ENCODE results near the gene PARP3. TPM values are rescaled to one million over a fixed set of nuclear protein-coding genes. Genes with fewer than 3 reads are reported as not detected.

PARP3 gene
- total and polyA plus RNA-seq, 10 donors: 8.2 to 34.2 (median 24.7) TPM

DNA sequence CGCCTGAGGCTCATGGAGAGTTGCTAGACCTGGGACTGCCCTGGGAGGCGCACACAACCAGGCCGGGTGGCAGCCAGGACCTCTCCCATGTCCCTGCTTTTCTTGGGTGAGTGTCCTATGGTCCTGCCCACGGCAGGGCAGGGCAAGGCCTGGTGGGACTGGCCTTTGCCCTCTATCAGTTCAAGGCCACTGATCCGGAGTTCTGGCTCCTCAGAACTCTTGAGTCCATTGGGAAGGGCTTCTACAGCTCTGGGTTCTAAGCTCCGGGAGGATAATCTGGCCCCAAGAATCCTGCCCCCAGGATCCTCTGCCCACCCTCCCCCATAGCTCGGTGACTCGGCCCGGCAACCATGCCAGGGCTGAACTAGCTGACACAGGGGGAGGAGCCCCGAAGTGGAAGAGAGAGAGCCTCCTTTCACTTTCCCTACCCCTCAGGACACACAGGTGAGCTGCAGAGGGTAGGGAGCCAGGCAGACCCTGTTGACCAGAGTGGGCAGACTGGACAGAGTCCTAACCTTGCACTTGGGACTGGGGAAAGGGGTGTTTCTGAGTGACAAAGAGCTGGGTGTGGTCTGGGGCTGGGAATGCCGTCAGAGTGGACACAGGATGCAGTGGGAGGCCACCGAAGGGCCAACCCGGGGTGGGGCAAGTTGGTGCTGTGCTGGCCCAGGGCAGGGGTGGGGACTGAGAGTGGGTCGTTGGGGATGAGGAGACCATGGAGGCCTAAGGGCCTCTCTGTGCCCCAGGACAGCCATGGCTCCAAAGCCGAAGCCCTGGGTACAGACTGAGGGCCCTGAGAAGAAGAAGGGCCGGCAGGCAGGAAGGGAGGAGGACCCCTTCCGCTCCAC is 664 bp downstream of the PARP3 start:
- TF ChIP-seq POLR2A (IDR thresholded peaks at IDR 0.05): no peak
- peak; percentile 52 to 64 (median 55) for TF ChIP-seq POLR2AphosphoS5 (IDR thresholded peaks at IDR 0.05)
- peak; percentile 89 for DNase-seq
- H3K27ac ChIP-seq: peak overlapping the region; percentile 82 to 94 (median 90)
- H3K27me3 ChIP-seq (replicated peaks in 1 of 7): no peaks in the 10 kb centered on the region
- intact Hi-C loops (cut with DNase I; ENCODE audit: low total_unique reads): loop anchor here (10.0 kb wide), 1 partner anchor 52 kb away; the partner anchor contains the start of gene RPL29
- peak overlapping the region; percentile 33 to 94 (median 79) for H3K4me3 ChIP-seq
- peaks cover 15 to 44% (median 32%) of the 10 kb centered on the region in 6 donors for H3K4me1 ChIP-seq
- no peaks in the 10 kb centered on the region for H3K9me3 ChIP-seq
- H3K36me3 ChIP-seq: peaks cover 0 to 49% (median 16%) of the 10 kb centered on the region in 6 donors
- 40 to 58% (median 46%) methylated on average over 14 to 17 of the region's 17 CpGs for WGBS, 5 donors

DNA sequence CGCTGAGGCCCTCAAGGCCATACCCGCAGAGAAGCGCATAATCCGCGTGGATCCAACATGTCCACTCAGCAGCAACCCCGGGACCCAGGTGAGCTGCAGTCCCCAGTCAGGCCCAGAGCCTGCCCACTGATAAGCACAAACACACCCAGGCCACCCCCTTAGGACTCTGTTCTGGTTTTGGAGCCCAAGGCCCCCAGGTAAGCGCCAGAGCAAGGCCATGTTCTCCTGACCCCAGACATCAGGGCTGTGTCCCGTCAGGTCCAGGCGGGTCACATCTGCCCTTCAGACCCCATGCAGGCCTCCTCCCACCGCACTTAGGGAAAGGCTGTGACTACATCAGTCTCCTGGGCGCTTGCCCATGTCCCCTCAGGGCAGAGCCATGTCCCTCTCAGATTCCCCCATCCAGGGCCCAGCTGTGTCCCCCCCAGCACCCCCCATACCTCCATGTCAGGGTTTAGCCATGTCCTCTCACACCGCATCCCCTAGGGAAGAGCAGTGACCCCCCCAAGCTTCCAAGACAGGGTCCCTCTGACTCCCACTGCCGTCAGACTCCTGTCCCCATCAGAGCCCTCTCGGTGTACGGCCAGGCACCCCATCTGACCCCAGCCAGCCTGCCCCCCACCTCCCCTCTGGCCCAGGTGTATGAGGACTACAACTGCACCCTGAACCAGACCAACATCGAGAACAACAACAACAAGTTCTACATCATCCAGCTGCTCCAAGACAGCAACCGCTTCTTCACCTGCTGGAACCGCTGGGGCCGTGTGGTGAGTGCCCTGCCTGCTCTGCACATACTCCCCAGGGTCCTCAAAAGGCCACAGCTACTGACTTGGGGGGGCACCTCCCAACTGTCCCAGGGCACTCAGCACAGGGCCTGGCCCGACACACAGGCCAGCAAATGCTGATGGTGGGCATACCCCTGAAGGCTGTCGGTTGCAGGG is 1.6 kb downstream of the PARP3 start:
- peak; percentile 77 for DNase-seq
- intact Hi-C loops (cut with DNase I; ENCODE audit: low total_unique reads): loop anchor here (10.0 kb wide), 1 partner anchor 51 kb away; the partner anchor contains the start of gene RPL29
- peaks cover 15 to 44% (median 32%) of the 10 kb centered on the region in 6 donors for H3K4me1 ChIP-seq
- peaks cover 0 to 48% (median 9%) of the 10 kb centered on the region in 6 donors for H3K36me3 ChIP-seq
- H3K9me3 ChIP-seq: no peaks in the 10 kb centered on the region
- TF ChIP-seq POLR2AphosphoS5 (IDR thresholded peaks at IDR 0.05) (no peak), POLR2A (IDR thresholded peaks at IDR 0.05) (no peak)
- TF ChIP-seq, protein P1, sequence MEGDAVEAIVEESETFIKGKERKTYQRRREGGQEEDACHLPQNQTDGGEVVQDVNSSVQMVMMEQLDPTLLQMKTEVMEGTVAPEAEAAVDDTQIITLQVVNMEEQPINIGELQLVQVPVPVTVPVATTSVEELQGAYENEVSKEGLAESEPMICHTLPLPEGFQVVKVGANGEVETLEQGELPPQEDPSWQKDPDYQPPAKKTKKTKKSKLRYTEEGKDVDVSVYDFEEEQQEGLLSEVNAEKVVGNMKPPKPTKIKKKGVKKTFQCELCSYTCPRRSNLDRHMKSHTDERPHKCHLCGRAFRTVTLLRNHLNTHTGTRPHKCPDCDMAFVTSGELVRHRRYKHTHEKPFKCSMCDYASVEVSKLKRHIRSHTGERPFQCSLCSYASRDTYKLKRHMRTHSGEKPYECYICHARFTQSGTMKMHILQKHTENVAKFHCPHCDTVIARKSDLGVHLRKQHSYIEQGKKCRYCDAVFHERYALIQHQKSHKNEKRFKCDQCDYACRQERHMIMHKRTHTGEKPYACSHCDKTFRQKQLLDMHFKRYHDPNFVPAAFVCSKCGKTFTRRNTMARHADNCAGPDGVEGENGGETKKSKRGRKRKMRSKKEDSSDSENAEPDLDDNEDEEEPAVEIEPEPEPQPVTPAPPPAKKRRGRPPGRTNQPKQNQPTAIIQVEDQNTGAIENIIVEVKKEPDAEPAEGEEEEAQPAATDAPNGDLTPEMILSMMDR (IDR thresholded peaks at IDR 0.05 in 8 of 11, conservative IDR thresholded peaks at IDR 0.05 in 3 of 11): no peak
- WGBS, 5 donors: 86 to 94% (median 89%) methylated on average over 19 to 21 of the region's 21 CpGs
- no peaks in the 10 kb centered on the region for H3K27me3 ChIP-seq (replicated peaks in 1 of 7)
- H3K4me3 ChIP-seq: peak overlapping the region in 4 of 8 donors; percentile 73 to 94 (median 83)
- H3K27ac ChIP-seq: peak overlapping the region in 6 of 8 donors; percentile 89 to 94 (median 92)

DNA sequence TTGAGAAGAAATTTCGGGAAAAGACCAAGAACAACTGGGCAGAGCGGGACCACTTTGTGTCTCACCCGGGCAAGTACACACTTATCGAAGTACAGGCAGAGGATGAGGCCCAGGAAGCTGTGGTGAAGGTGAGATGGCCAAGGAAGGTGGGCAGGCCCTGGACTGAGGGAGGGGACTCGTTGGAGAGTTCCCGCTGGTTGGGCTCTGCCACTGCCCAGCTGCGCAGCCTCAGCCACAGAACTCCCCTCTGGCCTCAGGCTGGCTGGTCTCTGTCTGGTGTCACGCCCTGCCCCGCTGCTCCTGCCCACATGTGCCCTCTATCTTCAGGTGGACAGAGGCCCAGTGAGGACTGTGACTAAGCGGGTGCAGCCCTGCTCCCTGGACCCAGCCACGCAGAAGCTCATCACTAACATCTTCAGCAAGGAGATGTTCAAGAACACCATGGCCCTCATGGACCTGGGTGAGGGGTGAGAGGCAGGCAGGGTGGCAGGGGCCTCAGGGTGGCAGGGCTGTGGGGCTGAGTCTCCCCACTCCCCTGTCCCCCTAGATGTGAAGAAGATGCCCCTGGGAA is 2.4 kb downstream of the PARP3 start:
- no peak overlapping the region for H3K27ac ChIP-seq
- H3K27me3 ChIP-seq (replicated peaks in 1 of 7): no peaks in the 10 kb centered on the region
- no peak overlapping the region for H3K4me3 ChIP-seq
- H3K4me1 ChIP-seq: peaks cover 15 to 39% (median 32%) of the 10 kb centered on the region in 6 donors
- no peak for TF ChIP-seq POLR2AphosphoS5 (IDR thresholded peaks at IDR 0.05)
- no peak for TF ChIP-seq POLR2A (IDR thresholded peaks at IDR 0.05)
- TF ChIP-seq, protein P1 (IDR thresholded peaks at IDR 0.05 in 8 of 11, conservative IDR thresholded peaks at IDR 0.05 in 3 of 11): no peak
- peak; percentile 74 for DNase-seq
- H3K36me3 ChIP-seq: peaks cover 0 to 50% (median 9%) of the 10 kb centered on the region in 6 donors
- WGBS, 5 donors: 85 to 95% (median 87%) methylated on average over 9 to 11 of the region's 11 CpGs
- intact Hi-C loops (cut with DNase I; ENCODE audit: low total_unique reads): loop anchor here (5.0 to 10.0 kb wide), 2 partner anchors 50 to 198 kb away; partner anchors contain the start of gene RPL29
- H3K9me3 ChIP-seq: no peaks in the 10 kb centered on the region
